Fibroblast of gingiva (primary cell): ENCODE results near the gene FAM43A.
A peak's percentile ranks its signal among the peaks of the same experiment; 100 is the strongest.

Experiments used
- DNase-seq: peaks from one replicate; pipeline ENCODE4 v3.0.0-alpha.2; 2011; ENCODE audit warnings: low read depth

The FAM43A gene

GRCh38 chr3:194711286-194711685, 25.6 kb downstream of the FAM43A start:
- DNase-seq: no peak

- DNase-seq: peak; percentile 50
Measured at GRCh38 chr3:194711913-194712312, 26.2 kb downstream of the FAM43A start.

GRCh38 chr3:194713299-194714136, 27.8 kb downstream of the FAM43A start:
- DNase-seq: no peak

GRCh38 chr3:194714137-194714455, 28.4 kb downstream of the FAM43A start:
- no peak for DNase-seq

GRCh38 chr3:194714564-194714963, 28.9 kb downstream of the FAM43A start:
- DNase-seq: no peak

- no peak for DNase-seq
Measured at GRCh38 chr3:194715022-194715800, 29.5 kb downstream of the FAM43A start.

GRCh38 chr3:194718079-194718478, 32.4 kb downstream of the FAM43A start:
- no peak for DNase-seq

GRCh38 chr3:194720048-194720447, 34.4 kb downstream of the FAM43A start:
- no peak for DNase-seq

- DNase-seq: no peak
Measured at GRCh38 chr3:194723846-194724618, 38.3 kb downstream of the FAM43A start.

GRCh38 chr3:194725346-194725745, 39.7 kb downstream of the FAM43A start:
- no peak for DNase-seq

GRCh38 chr3:194727435-194728128, 41.9 kb downstream of the FAM43A start:
- DNase-seq: peak; percentile 26

- no peak for DNase-seq
Measured at GRCh38 chr3:194728986-194729385, 43.3 kb downstream of the FAM43A start.

GRCh38 chr3:194730365-194730764, 44.7 kb downstream of the FAM43A start:
- no peak for DNase-seq

GRCh38 chr3:194731506-194732073, 45.9 kb downstream of the FAM43A start:
- no peak for DNase-seq

- DNase-seq: no peak
Measured at GRCh38 chr3:194732617-194733016, 46.9 kb downstream of the FAM43A start.

- no peak for DNase-seq
Measured at GRCh38 chr3:194736277-194736895, 50.7 kb downstream of the FAM43A start.

GRCh38 chr3:194736896-194737600, 51.4 kb downstream of the FAM43A start:
- DNase-seq: no peak
